GM19023 (cell line): ENCODE data around the gene NELFA.

Experiments
- ATAC-seq: cut with Tn5 transposase; IDR thresholded peaks from one replicate; pipeline ENCODE4 v1.9.1; 2021; ENCODE audit warnings: mild to moderate bottlenecking, moderate library complexity; ENCODE audit not compliant: unreplicated experiment

Gene NELFA

DNA sequence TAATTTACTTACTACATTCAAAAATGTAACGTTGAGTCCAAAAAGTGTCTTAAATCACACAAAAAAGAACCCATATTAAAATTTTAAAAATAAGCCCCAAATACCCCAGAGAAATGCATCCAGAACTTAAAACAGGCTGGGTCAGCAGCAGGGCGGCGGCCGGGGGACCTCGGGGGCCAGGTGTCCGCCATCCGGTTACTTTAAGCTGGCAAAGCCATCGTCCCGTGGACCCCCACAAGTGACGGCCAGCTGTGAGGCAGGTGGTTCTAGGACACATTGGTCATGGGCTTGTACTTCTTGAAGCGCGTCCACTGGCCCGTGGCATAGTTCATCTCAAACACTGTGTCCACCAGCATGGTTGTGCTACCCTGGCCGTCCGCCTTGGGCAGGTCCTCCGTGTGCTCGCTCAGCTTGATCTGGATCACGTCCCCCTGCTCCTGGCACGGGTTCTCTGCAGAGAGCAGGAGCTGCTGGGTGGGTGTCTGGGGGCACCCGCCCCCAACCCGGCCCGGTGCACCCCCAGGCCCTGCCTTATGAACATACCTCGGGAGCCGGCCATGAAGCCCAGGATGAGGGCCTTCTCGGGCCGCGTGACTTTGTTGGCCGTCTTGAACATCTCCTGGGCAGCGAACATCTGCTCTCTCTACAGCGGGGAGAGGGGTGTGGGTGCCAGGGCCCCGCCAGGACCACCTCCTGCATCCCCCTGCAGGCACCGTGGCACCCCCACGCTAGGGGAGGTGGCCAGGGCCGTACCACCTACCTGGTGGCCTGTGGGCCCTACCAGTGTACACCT, 25.5 kb downstream of the NELFA start:
- ATAC-seq, result no peak

- ATAC-seq, result no peak
Measured at GRCh38 chr4:1982124-1983052, 26.4 kb downstream of the NELFA start.

DNA sequence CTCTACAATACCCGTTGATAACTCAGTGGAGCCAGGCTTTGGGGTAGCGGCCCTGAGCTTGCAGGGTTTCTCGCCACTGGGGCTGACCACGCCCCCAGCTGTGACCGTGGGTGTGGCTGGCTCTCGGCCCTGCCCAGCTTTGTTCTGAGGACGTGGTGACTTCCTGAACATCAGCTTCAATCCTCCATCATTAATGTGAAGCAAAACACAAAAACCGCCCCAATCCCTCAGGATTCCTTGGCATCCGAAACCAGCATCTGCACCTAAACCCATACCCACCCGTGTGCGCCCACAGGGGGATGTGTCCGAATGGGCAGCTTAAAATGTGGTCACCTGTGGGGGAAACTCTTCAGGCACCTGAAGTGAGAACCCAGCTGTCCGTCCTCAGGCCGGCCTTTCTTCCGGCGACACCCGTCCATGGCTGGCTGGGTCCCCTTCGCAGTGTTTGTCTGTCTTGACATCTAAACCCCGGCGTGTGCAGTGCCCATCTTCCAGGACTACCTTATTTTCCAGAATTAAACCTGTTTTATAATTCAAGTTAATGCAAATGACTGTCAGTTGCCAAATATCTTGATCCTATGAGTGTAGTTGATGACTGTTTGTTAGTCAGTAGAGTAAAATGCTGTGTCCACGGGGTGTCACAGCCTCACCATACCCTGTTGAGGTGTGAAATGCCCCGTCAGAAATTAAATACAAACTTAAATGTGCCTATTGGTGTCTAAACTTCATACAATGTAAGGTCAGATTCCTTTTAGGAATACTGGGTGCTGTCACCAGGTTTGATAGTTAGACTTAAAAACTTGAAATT, 27.3 kb downstream of the NELFA start:
- no peak for ATAC-seq

GRCh38 chr4:1980561-1981041, 28.2 kb downstream of the NELFA start:
- ATAC-seq, result no peak

- ATAC-seq, result no peak
Measured at GRCh38 chr4:1979477-1980196, 29.1 kb downstream of the NELFA start.

- ATAC-seq, result no peak
Measured at GRCh38 chr4:1978741-1979476, 29.9 kb downstream of the NELFA start.

- ATAC-seq, result no peak
Measured at GRCh38 chr4:1978226-1978625, 30.5 kb downstream of the NELFA start.

DNA sequence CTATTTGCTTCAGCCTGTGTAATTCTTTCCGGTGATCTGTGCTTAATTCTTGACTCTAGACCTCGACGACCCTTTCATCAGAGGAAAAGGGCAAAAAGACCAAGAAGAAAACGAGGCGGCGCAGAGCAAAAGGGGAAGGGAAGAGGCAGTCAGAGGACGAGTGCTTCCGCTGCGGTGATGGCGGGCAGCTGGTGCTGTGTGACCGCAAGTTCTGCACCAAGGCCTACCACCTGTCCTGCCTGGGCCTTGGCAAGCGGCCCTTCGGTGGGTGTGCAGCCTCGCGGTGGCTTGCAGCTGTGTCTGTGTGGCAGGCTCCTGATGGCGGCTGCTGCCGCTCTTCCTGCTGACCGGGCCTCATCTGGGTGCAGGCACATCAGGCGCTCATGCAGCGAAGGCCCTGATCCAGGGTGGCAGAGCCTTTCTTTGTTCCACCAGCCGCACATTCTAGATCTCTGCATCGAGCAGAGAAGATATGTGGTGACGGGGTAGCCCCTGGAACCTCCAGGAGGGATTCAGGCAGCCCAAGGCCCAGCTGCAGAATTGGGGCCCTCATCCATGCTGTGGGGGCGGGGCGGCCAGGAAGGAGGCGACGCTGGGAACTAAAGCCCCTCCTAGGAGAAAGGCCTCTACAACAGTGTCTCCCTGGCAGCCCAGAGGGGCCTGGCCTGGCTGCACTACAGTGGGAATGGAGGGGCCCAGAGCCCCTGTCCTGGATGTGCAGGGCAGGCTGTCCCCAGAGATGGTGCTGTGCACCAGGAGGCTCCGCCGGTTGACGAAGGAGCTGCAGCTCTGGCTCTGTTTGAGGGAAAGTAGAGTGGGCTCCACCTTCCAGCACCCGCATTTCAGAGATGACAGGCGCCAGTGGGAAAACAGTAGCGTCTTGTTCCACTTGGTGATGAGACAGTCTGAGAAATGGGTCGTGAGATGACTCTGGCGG, 32.1 kb downstream of the NELFA start:
- ATAC-seq, result no peak

DNA sequence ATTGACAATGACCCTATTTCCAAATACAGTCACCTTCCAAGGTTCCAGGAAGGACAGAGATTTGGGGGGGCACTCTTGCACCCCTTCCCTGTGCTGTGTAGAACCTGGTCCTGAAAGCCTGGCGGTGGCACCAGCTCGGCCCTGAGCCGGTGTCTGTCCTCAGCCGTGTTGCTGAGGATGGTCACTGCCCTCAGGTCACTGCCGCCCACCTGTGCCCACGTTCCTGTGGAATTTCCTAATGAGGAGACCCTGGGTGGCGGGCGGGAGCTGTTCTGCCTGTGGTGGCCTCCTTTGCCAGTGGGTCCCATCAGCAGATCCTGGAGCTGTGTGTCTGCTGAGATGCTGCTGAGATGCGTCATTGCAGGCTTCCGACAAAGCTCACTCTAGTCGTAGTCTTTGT, 32.9 kb downstream of the NELFA start:
- no peak for ATAC-seq

- ATAC-seq, result no peak
Measured at GRCh38 chr4:1975391-1975801, 33.4 kb downstream of the NELFA start.

DNA sequence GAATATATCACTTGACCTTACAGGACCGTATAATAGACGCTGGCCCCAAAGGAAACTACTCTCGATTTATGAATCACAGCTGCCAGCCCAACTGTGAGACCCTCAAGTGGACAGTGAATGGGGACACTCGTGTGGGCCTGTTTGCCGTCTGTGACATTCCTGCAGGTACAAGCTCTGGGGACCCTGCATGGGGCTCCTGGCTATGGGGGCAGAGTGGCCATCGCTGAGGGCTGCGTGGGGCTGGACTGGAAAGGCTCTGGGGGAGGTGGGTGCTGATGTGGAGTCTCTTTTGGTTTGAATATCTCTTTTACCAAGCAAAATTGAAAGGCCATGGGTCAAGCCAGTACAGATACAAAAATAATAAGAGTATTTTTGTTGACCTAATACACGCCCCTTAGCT, 33.9 kb downstream of the NELFA start:
- ATAC-seq, result no peak

- ATAC-seq, result no peak
Measured at GRCh38 chr4:1973661-1974060, 35.1 kb downstream of the NELFA start.

- ATAC-seq, result no peak
Measured at GRCh38 chr4:1973218-1973617, 35.6 kb downstream of the NELFA start.

DNA sequence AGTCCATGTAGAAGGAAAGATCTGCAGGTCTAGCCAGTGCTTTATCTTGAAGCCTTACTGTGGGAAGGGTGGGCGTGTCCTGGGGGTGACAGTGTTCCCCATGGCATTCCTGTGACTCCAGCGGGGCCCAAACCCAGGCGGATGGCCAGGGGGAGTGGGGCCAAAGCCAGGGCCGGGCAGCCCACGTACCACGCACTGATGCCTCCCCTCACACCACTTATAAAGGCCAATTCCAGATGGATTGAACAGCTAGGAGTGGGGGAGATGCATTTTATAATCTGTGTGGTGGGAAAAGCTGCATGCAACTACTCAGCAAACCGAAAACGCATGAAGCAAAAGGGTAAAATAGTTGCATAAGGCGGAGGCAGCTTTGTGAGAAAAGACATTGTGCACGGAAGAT, 36.4 kb downstream of the NELFA start:
- no peak for ATAC-seq

- no peak for ATAC-seq
Measured at GRCh38 chr4:1971456-1972200, 37.1 kb downstream of the NELFA start.

GRCh38 chr4:1970926-1971325, 37.8 kb downstream of the NELFA start:
- ATAC-seq, result no peak

- no peak for ATAC-seq
Measured at GRCh38 chr4:1969928-1970723, 38.6 kb downstream of the NELFA start.
